NCI-H1436 (cell line): Measurements from ENCODE around the gene AARSD1.
A peak's percentile ranks its signal among the peaks of the same experiment; 100 is the strongest.
"Not testable (repeated sequence)": the region's sequence is repeated elsewhere in the genome, so short reads cannot be mapped to it uniquely, and the experiment has no call there.

ENCODE experiments used
- DNase-seq: peaks from one replicate; lab custom pipeline; 2025; lab: John Stamatoyannopoulos, UW

Gene AARSD1

GRCh38 chr17:42980274-42980765 lies 16.1 kb upstream of the AARSD1 start, which contains the start of gene RUNDC1:
Gene RUNDC1 (plus strand): TSS chr17:42980565. CDS start chr17:42980577, 12 bp downstream.
- DNase-seq: peak; percentile 97

DNA sequence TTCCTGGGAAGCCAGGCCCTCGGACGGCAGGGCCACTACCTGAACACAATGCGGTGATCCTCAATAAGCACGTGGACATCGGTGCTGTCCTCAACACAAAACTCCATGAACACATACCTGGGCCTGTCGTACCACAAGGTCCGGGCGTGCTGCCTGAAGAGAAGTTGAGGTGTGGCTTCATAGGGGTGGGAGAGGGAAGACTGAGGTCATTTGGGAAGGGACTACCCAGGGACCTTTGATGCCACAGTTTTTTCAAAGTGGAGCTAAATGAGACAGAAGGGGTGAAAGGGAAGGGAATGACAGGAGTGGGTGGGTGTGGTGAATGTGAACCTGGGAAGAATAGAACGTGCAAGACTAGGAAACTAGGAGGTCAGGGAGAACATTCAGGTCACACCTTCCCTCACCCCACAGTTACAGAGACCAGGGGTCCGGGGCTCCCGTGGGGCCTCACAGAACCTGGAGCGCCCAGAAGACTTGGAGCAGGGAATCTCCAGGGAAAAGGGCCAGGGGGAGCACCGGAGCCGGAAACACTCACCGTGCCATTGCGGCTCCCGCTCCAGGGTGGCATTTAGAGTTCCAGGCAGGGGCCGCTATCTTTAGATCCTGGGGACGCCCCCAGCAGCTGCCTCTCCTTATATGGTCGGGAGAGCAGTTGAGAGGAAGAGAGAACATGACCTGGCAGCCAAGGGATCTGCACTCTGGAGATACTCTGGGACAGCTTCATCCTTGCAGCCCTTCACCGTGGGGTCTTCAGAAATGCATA lies 15.4 kb upstream of the AARSD1 start, which contains the start of gene PTGES3L:
TSS of gene PTGES3L (minus strand) at position 570 of the 763 bp plus-strand sequence. CDS start at position 543, 27 bp downstream.
- DNase-seq: peak; percentile 47

GRCh38 chr17:42975701-42976100 lies 11.4 kb upstream of the AARSD1 start:
- not testable (repeated sequence) for DNase-seq

DNA sequence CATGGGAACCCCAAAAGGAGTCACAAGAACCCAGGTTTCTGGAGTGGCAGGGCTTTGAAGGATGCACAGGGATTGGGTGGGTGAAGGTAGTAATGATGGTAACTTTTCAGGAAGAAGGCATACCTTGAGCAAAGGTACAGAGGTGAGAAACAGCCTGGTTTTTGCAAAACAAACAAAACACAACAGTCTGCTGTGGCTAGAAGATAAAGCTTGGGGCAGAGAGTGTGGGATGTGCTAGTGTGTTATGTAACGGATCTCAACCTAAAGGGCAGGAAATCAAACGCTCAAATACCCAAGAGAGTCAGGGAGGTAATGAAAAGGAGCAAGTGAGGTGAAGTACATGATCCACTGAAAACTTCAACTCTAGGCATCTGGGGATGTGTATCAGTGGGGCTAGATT lies 11.0 kb upstream of the AARSD1 start:
- DNase-seq: no peak

GRCh38 chr17:42973323-42973722 lies 9.1 kb upstream of the AARSD1 start:
- not testable (repeated sequence) for DNase-seq

DNA sequence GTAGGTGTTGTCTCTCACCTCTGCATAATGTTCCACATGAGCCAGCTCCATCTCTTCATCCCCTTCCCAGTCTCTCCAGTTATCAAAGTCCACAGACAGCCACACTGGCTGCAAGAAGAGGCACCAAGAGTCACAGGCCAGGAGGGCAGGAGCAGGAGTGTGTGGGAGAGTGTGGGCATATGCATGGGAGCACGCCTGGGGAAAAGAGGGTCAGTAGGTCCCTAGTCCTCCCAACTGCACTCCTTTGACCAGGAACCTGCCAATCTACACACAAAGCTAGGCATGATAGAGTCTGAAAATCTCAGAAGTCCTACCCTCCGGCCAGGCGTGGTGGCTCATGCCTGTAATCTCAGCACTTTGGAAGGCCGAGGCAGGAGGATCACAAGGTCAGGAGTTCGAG lies 7.3 kb upstream of the AARSD1 start:
- no peak for DNase-seq

GRCh38 chr17:42969001-42969581 lies 4.8 kb upstream of the AARSD1 start:
- no peak for DNase-seq

DNA sequence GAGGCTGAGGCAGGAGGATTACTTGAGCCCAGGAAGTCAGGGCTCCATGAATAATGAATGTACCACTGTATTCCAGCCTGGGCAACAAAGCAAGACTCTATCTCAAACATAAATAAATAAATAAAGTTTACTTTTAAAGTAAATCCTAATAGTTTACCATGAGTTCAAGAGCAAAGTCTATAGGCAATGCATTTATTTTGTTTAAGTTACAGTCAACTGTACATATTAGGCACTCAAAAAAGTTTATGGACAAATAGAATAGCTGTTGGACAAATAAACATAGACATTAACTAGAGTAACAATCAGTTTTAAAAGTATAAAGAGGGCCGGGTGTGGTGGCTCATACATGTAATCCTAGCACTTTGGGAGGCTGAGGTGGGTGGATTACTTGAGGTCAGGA lies 3.7 kb upstream of the AARSD1 start:
- no peak for DNase-seq

DNA sequence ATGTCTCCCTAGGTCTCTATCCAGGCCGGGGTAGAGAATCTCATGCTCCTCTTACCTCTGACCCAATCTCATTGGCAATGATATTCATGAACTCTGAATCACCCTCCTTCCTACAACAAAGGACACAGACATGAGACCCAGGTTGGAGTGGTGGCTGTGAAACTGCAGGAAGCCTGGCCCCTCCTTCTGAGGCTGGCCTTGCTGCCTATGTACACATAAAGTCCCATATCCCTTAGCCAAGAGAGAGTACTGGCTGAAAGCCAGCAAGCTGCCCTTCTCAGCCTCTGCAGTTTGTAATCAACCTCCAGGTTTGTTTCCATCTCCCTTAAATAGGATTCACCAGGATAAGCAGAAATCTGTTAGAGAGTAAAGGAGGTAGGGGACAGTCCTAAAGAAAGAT lies 10.6 kb downstream of the AARSD1 start:
- no peak for DNase-seq

- DNase-seq: no peak
These were observed 14.0 kb downstream of the AARSD1 start for GRCh38 chr17:42950044-42950783.

GRCh38 chr17:42946812-42947211 lies 17.4 kb downstream of the AARSD1 start:
- no peak for DNase-seq

- no peak for DNase-seq
These were observed 20.0 kb downstream of the AARSD1 start for GRCh38 chr17:42944211-42944610.

DNA sequence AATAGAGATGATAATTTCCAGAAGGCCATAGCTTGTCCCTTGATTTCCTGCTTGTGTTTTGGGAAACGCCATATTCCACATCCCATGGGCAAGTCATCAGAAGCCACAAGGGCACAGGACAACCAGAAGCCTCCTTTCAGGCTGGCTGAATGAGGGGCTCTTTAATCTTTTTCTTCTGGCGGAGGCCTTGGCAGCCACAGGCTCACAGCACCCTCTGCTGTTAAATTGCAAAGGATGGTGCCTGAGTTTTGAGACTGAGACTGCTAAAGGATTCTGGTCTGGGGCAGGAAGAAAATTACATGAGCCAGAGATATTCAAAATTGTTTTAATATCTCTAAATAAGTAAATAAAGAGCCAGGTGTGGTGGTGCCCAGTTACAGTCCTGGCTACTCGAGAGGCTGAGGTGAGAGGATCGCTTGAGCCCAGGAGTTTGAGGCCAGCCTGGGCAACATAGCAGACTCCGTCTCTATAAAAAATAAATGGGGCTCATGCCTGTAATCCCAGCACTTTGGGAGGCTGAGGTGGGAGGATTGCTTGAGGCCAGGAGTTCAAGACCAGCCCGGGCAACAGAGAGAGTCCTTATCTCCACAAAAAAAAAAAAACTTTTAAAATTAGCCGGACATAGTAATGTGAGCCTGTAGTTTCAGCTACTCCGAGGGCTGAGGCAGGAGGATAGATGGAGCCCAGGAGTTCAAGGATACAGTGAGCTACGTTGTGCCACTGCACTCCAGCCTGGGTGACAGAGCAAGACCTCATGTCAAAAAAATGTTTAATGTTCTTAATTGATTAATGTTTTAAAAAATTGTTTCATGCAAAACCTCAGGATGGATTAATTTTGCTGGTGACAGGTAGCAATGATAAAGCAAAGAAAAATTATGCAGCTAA lies 26.3 kb downstream of the AARSD1 start:
- peak; percentile 75 for DNase-seq

- no peak for DNase-seq
These were observed 34.8 kb downstream of the AARSD1 start for GRCh38 chr17:42929497-42929844.

GRCh38 chr17:42928714-42929496 lies 35.3 kb downstream of the AARSD1 start:
- peak; percentile 61 for DNase-seq

DNA sequence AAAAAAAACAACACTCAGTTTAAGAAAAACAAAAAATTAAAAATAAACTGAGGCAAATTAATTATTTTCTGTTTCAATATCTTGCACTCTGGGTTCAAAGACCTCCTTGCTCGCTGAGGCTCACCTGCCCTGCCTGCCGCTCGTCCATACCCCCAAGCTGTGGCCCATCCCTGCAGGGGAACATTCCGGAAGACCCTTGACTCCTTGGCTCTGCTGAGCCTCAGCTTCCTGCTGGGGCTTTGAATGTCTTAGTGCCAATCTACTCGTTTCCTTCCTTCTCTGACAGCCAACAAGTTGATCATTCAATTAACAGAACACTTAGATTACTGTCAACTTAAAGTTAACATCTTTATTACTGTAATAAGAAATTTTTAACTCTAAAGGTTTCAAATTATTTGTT lies 39.4 kb downstream of the AARSD1 start:
- no peak for DNase-seq

- not testable (repeated sequence) for DNase-seq
These were observed 40.8 kb downstream of the AARSD1 start for GRCh38 chr17:42923472-42923871.

- no peak for DNase-seq
These were observed 42.0 kb downstream of the AARSD1 start for GRCh38 chr17:42922294-42922693.

DNA sequence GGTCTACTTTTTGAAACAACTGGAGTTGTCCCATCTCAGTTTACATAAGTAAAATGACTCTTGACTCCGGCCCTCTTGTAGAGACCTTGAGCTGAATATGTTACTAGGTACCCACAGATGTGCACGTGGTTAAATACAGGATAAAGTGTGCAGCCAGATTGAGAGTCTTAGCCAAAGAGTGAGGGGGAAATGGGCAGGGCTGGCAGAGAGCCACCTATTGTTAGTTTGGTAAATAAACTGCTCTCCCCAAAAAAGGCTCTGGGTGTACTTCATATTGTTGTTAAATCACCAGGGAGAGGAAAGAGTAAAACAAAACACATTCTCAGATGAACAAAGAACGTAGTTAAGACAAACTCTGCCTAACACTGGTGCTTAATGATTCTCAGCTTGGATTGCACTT lies 43.3 kb downstream of the AARSD1 start:
- DNase-seq: peak; percentile 17

- peak; percentile 39 for DNase-seq
These were observed 44.0 kb downstream of the AARSD1 start for GRCh38 chr17:42920106-42920900.
